ENCODE results near the gene ZNF367. TPM values are rescaled to one million over a fixed set of nuclear protein-coding genes. Genes with fewer than 3 reads are reported as not detected.
A peak's percentile ranks its signal among the peaks of the same experiment; 100 is the strongest.

ZNF367 gene
- total RNA-seq (2012; rRNA removed), result 2.7 and 4.7 TPM in 2 replicates
- polyA plus RNA-seq (2012; rRNA removed), result 1.0 and 1.1 TPM in 2 replicates
- polyA plus RNA-seq (2012; cell fraction: cytosol; rRNA removed), result 0.43 and 0.64 TPM in 2 replicates
- 0.66 and 1.1 TPM in 2 replicates for polyA plus RNA-seq (2012; cell fraction: nucleus; rRNA removed; ENCODE audit: low replicate concordance)
- percentile 46 among the genes with signal in this experiment for Bru-seq, nascent RNA
- BruChase-seq, experiment 1, labeled RNA remaining after a 6-hour chase, result percentile 39 among the genes with signal in this experiment
- BruChase-seq, experiment 2, labeled RNA remaining after a 2-hour chase, result percentile 35 among the genes with signal in this experiment
- long read RNA-seq, partial matches to known transcripts, result 0 of 5 reads
- long read RNA-seq, other reads (novel, unspliced or antisense), result 1 of 5 reads

DNA sequence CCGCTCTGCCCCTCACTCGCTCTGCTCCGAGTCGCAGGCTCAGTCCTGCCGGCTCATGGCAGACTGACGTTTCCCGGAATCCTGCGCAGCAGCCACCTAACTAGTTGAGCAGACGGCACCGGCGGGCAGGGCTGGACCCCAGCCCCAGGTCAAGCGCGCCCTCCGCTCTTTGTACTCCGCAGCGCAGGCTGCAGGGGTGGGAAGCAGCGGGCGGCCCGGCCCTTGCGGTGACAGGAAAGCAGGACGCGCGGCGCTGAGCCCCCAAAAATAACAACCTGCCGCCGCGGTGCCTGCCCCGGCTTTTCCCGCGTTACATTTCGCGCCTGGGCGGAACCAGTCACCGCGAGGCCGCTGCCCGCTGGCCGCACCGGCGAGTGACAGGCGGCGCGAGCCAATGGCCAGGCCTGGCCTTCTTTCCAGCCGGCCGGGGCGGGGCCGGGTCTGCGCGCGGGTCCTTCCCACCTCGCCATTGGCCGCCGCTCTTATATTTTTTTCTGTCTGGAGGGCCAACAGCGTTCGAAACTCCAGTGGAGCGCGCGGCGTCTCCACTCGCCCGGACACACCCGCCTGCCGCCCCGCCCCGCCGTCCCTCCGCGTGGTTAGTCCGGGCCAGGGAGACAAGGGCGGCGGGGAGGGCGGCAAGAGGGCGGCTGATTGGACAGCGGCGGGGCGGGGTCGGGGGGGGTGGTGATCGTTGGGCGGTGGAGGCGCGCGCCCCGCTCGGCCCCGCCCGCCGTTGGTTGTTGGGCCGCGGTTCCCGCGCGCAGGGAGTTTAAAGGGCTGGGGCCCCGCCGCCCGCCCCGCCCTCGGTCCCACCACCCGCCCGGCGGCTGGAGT, at the start of gene ZNF367:
ZNF367 (minus strand) TSS at position 288 of the 837 bp plus-strand sequence. CDS start 338 bp downstream, outside the sequence.
- BruUV-seq (replicated peaks), result no TSS peak
- H3K27ac ChIP-seq (ENCODE audit: insufficient read depth, low read length), result peak within 1 kb of the TSS; percentile 83
- peak within 1 kb of the TSS; percentile 73 for H3K9ac ChIP-seq (ENCODE audit: low read depth, low read length)
- no peaks in the 10 kb centered on the region for H3K27me3 ChIP-seq (ENCODE audit: control insufficient read depth, insufficient read depth, low read length)
- no peaks in the 10 kb centered on the region for H3K9me3 ChIP-seq (ENCODE audit: control insufficient read depth, insufficient read depth, low read length)
- no peaks in the 10 kb centered on the region for H4K20me1 ChIP-seq (ENCODE audit: insufficient read depth, low read length)
- peaks cover 3% of the 10 kb centered on the region; the same call in 1 of the 2 replicates for H3K9me1 ChIP-seq (ENCODE audit: insufficient read depth, low read length)
- dilution Hi-C loops (cut with HindIII; ENCODE audit: low sequenced_read_pairs, unreplicated experiment) (no loop called here), intact Hi-C loops (cut with micrococcal nuclease) (loop anchor here (1.0 to 5.0 kb wide), 7 partner anchors 32 to 237 kb away; partner anchors contain the start of genes CDC14B, HABP4, PRXL2C and SLC35D2), in situ Hi-C loops (cut with MboI; ENCODE audit: low sequenced_read_pairs) (loop anchor here (10.0 kb wide), 1 partner anchor 236 kb away; the partner anchor contains the start of gene PRXL2C)
- peak within 1 kb of the TSS; percentile 70 to 93; a peak in 2 of 4 replicates for H4K8ac ChIP-seq (ENCODE audit: low read depth in 2 of 2, low read length in 2 of 2)
- DNase-seq (peak; percentile 95), ATAC-seq (ENCODE audit: low read depth) (peak; percentile 86)
- peak within 1 kb of the TSS; percentile 97 for H2AFZ ChIP-seq (replicated peaks; ENCODE audit: low read length, poor library complexity)
- H3K4me1 ChIP-seq (ENCODE audit: control insufficient read depth, insufficient read depth, low read length), result peaks cover 7% of the 10 kb centered on the region
- WGBS, 2 experiments (ENCODE audit: extremely low coverage in 2 of 2, insufficient read length in 1 of 2), result 0% methylated on average over 22 of the region's 100 CpGs; no CpG with 5 or more reads in 1 of the 2 experiments
- H2AK5ac ChIP-seq (ENCODE audit: low read depth, low read length), result peak within 1 kb of the TSS; percentile 67; the same call in 1 of the 2 replicates
- peak within 1 kb of the TSS; percentile 84 for H4K91ac ChIP-seq (ENCODE audit: insufficient read depth, low read depth, low read length)
- peak within 1 kb of the TSS; percentile 85 for H3K4me3 ChIP-seq (ENCODE audit: insufficient read depth, low read depth, low read length)
- peak within 1 kb of the TSS; percentile 92; the same call in 1 of the 2 replicates for H3K23ac ChIP-seq (ENCODE audit: low read depth, low read length)
- POLR2A ChIA-PET (ENCODE audit: unreplicated experiment), result no interaction called here
- peak within 1 kb of the TSS; percentile 77; the same call in 1 of the 3 replicates for H2BK15ac ChIP-seq (ENCODE audit: low read depth, low read length)
- peak within 1 kb of the TSS; percentile 94 for H2AK9ac ChIP-seq (replicated peaks; ENCODE audit: low read depth, low read length, poor library complexity)
- peak within 1 kb of the TSS; percentile 89 for H2BK120ac ChIP-seq (ENCODE audit: low read depth, low read length)
- H3K4ac ChIP-seq (ENCODE audit: low read depth, low read length), result peak within 1 kb of the TSS; percentile 94
- H4K5ac ChIP-seq (ENCODE audit: low read depth, low read length), result 0 out of 2 replicates have a peak within 1 kb of the TSS, but pooled peaks have one; percentile 13
- no peak within 1 kb of the TSS; the same call in 1 of the 2 replicates for H3K18ac ChIP-seq (ENCODE audit: low read depth, low read length)
- peak within 1 kb of the TSS; percentile 99 for H3K4me2 ChIP-seq (ENCODE audit: low read depth, low read length)
- peak within 1 kb of the TSS; percentile 85 for H2BK5ac ChIP-seq (ENCODE audit: low read depth, low read length, poor library complexity, severe bottlenecking)
- H3K56ac ChIP-seq (ENCODE audit: extremely low read depth, insufficient read depth, low read length), result peak within 1 kb of the TSS; percentile 67; the same call in 1 of the 2 replicates
- no peaks in the 10 kb centered on the region for H3K36me3 ChIP-seq (ENCODE audit: control insufficient read depth, insufficient read depth, low read length)
- H3K79me1 ChIP-seq (ENCODE audit: low read depth in 1 of 2, low read length in 2 of 2), result peaks cover 10 to 16% of the 10 kb centered on the region in 2 experiments
- peak within 1 kb of the TSS; percentile 55 for H2BK20ac ChIP-seq (ENCODE audit: low read depth, low read length)
- CTCF ChIA-PET, result no interaction called here
- peak within 1 kb of the TSS; percentile 94 for H3K14ac ChIP-seq (replicated peaks; ENCODE audit: low read depth, low read length)
- no peak for TF ChIP-seq CHD1 (IDR thresholded peaks at IDR 0.05; ENCODE audit: low read depth, low read length)
- TF ChIP-seq, protein P1, sequence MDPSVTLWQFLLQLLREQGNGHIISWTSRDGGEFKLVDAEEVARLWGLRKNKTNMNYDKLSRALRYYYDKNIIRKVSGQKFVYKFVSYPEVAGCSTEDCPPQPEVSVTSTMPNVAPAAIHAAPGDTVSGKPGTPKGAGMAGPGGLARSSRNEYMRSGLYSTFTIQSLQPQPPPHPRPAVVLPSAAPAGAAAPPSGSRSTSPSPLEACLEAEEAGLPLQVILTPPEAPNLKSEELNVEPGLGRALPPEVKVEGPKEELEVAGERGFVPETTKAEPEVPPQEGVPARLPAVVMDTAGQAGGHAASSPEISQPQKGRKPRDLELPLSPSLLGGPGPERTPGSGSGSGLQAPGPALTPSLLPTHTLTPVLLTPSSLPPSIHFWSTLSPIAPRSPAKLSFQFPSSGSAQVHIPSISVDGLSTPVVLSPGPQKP (IDR thresholded peaks at IDR 0.05; ENCODE audit: borderline replicate concordance, low read depth, low read length), result no peak
- TF ChIP-seq, protein P2, sequence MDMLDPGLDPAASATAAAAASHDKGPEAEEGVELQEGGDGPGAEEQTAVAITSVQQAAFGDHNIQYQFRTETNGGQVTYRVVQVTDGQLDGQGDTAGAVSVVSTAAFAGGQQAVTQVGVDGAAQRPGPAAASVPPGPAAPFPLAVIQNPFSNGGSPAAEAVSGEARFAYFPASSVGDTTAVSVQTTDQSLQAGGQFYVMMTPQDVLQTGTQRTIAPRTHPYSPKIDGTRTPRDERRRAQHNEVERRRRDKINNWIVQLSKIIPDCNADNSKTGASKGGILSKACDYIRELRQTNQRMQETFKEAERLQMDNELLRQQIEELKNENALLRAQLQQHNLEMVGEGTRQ (IDR thresholded peaks at IDR 0.05; ENCODE audit: low read depth, low read length), result peak; percentile 38; the same call in 1 of the 2 replicates
- TF ChIP-seq NFE2L2 (IDR thresholded peaks at IDR 0.05; ENCODE audit: low read depth, low read length), result no peak
- TF ChIP-seq CEBPB (IDR thresholded peaks at IDR 0.05; ENCODE audit: low read depth, low read length), result no peak
- peak; percentile 75 for TF ChIP-seq MXI1 (IDR thresholded peaks at IDR 0.05; ENCODE audit: borderline replicate concordance, low read depth, low read length)
- TF ChIP-seq RAD21 (IDR thresholded peaks at IDR 0.05; ENCODE audit: low read length), result no peak
- TF ChIP-seq BHLHE40 (IDR thresholded peaks at IDR 0.05; ENCODE audit: low read depth, low read length), result no peak
- TF ChIP-seq POLR2A (IDR thresholded peaks at IDR 0.05; ENCODE audit: low read depth, low read length), result no peak
- TF ChIP-seq SMC3 (IDR thresholded peaks at IDR 0.05; ENCODE audit: low read depth, low read length), result no peak
- peak; percentile 37; the same call in 1 of the 2 replicates for TF ChIP-seq FOS (IDR thresholded peaks at IDR 0.05; ENCODE audit: low read depth, low read length)

All from IMR-90 (cell line).